Measurements from ENCODE around the gene KRTAP10-11. TPM values are rescaled to one million over a fixed set of nuclear protein-coding genes. Genes with fewer than 3 reads are reported as not detected.

The KRTAP10-11 gene
- polyA plus RNA-seq, 1 of the 3 experiments (the other 2 are of a cell fraction) = not detected

GRCh38 chr21:44602463-44602850, 43.8 kb upstream of the KRTAP10-11 start:
- H3K9me3 ChIP-seq = no peaks in the 10 kb centered on the region
- H3K9ac ChIP-seq = no peak overlapping the region
- H3K79me2 ChIP-seq (ENCODE audit: insufficient read depth) = no peaks in the 10 kb centered on the region
- H3K9me2 ChIP-seq = no peaks in the 10 kb centered on the region
- H3F3A ChIP-seq (replicated peaks; ENCODE audit: insufficient read depth) = no peaks in the 10 kb centered on the region
- H3K4me3 ChIP-seq (ENCODE audit: low read depth in 2 of 2, low read length in 1 of 2) = no peak overlapping the region
- H4K20me1 ChIP-seq (ENCODE audit: insufficient read depth) = no peaks in the 10 kb centered on the region
- ChIA-PET CTCF (interaction anchor here (1.5 kb wide), 1 partner anchor 191 kb away, joined by 4 read pairs; no protein-coding TSS in a partner anchor), POLR2A (no interaction called here)
- H3K36me3 ChIP-seq (replicated peaks in 1 of 2; ENCODE audit: control insufficient read depth in 1 of 2, insufficient read depth in 2 of 2, low read length in 1 of 2) = no peaks in the 10 kb centered on the region
- 0% methylated on average over 1 of the region's 21 CpGs for WGBS (ENCODE audit: low lambda C conversion rate)
- DNase-seq = peak; percentile 44
- no peak for TF ChIP-seq ZBTB33 (IDR thresholded peaks at IDR 0.05; ENCODE audit: borderline replicate concordance, low read depth)
- peak; percentile 56; the same call in 1 of the 2 replicates for TF ChIP-seq USF1 (IDR thresholded peaks at IDR 0.05; ENCODE audit: borderline replicate concordance, low read depth)
- no peak for TF ChIP-seq CHD2 (IDR thresholded peaks at IDR 0.05; ENCODE audit: low read length, partially characterized antibody)
- no peak for TF ChIP-seq EZH2phosphoT487 (IDR thresholded peaks at IDR 0.05; ENCODE audit: borderline replicate concordance, low read depth)
- no peak for TF ChIP-seq RFX5 (IDR thresholded peaks at IDR 0.05; ENCODE audit: low read length)
- no peak overlapping the region for H3K4me2 ChIP-seq
- H2AFZ ChIP-seq (ENCODE audit: low read depth) = no peak overlapping the region
- H3K27ac ChIP-seq (ENCODE audit: low read depth in 2 of 2, low read length in 1 of 2) = no peak overlapping the region
- H3K27me3 ChIP-seq (ENCODE audit: insufficient read depth) = peaks cover 10% of the 10 kb centered on the region; the same call in 1 of the 2 replicates
- no peaks in the 10 kb centered on the region; a peak in 1 of 4 replicates for H3K4me1 ChIP-seq (ENCODE audit: control insufficient read depth in 1 of 2, insufficient read depth in 2 of 2, low read depth in 1 of 2, low read length in 1 of 2)

- Histone ChIP-seq H3K9ac (no peak overlapping the region), H3K27me3 (ENCODE audit: insufficient read depth) (peaks cover 10% of the 10 kb centered on the region; the same call in 1 of the 2 replicates), H3K4me2 (no peak overlapping the region), H3K79me2 (ENCODE audit: insufficient read depth) (no peaks in the 10 kb centered on the region), H4K20me1 (ENCODE audit: insufficient read depth) (no peaks in the 10 kb centered on the region), H3K4me1 (ENCODE audit: control insufficient read depth in 1 of 2, insufficient read depth in 2 of 2, low read depth in 1 of 2, low read length in 1 of 2) (no peaks in the 10 kb centered on the region; a peak in 1 of 4 replicates), H3F3A (replicated peaks; ENCODE audit: insufficient read depth) (no peaks in the 10 kb centered on the region), H3K9me2 (no peaks in the 10 kb centered on the region), H2AFZ (ENCODE audit: low read depth) (no peak overlapping the region), H3K36me3 (replicated peaks in 1 of 2; ENCODE audit: control insufficient read depth in 1 of 2, insufficient read depth in 2 of 2, low read length in 1 of 2) (no peaks in the 10 kb centered on the region), H3K9me3 (no peaks in the 10 kb centered on the region), H3K27ac (ENCODE audit: low read depth in 2 of 2, low read length in 1 of 2) (no peak overlapping the region), H3K4me3 (ENCODE audit: low read depth in 2 of 2, low read length in 1 of 2) (no peak overlapping the region)
- TF ChIP-seq USF2 (IDR thresholded peaks at IDR 0.05; ENCODE audit: borderline replicate concordance, low read depth, low read length) (no peak), TAF1 (IDR thresholded peaks at IDR 0.05; ENCODE audit: borderline replicate concordance, low read depth, low read length) (no peak), SMC3 (IDR thresholded peaks at IDR 0.05; ENCODE audit: low read depth, low read length) (no peak), FOXJ3 (CRISPR knock-in tag; IDR thresholded peaks at IDR 0.05) (no peak), FOXM1 (IDR thresholded peaks at IDR 0.05; ENCODE audit: low read depth) (no peak), ELF1 (IDR thresholded peaks at IDR 0.05) (no peak), RCOR1 (IDR thresholded peaks at IDR 0.05; ENCODE audit: low read length) (no peak), MEF2A (IDR thresholded peaks at IDR 0.05; ENCODE audit: borderline replicate concordance, low read depth) (no peak), NFIC (IDR thresholded peaks at IDR 0.05; ENCODE audit: borderline replicate concordance) (no peak), TEAD4 (IDR thresholded peaks at IDR 0.05; ENCODE audit: borderline replicate concordance, insufficient read depth) (no peak), EZH2phosphoT487 (IDR thresholded peaks at IDR 0.05; ENCODE audit: borderline replicate concordance, low read depth) (no peak), CHD2 (IDR thresholded peaks at IDR 0.05; ENCODE audit: low read length, partially characterized antibody) (no peak)
- 7% methylated on average over 9 of the region's 17 CpGs for WGBS (ENCODE audit: low lambda C conversion rate)
- DNase-seq = no peak
- POLR2A ChIA-PET = no interaction called here
- CTCF ChIA-PET = no interaction called here
Observed at GRCh38 chr21:44603109-44603875, 42.9 kb upstream of the KRTAP10-11 start.

Data from SK-N-SH (cell line).